ENCODE results near the gene AIFM3. TPM values are rescaled to one million over a fixed set of nuclear protein-coding genes. Genes with fewer than 3 reads are reported as not detected.

The AIFM3 gene
- polyA plus RNA-seq, 1 experiment, result 0.28 TPM

DNA sequence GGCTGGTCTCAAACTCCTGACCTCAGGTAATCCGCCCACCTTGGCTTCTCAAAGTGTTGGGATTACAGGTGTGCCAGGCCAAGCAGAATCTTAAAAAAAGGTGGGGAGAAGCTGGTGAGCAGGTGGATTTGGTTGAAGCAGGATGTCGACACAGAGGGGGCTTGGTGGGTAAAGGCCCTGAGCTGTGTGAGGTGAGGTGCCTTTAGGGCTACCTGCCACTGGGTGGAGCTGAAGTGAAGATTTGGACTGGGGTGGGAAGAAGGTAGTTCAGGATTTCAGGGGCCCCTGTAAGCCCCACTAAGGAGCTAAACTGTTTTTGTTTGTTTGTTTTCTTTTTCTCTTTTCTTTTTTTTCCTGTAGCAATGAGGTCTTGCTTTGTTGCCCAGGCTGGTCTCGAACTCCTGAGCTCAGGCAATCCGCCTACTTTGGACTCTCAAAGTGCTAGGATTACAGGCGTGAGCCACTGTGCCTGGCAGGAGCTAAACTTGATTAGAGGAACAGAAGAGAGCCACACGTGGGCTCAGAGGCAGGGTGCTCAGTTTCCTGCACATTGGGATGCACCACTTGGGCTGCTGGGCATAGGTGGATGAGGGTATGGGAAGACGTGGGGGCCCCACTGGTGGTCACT is 53.9 kb downstream of the AIFM3 start:
- CTCF ChIA-PET, result interaction anchor here (0.9 to 1.9 kb wide), 4 partner anchors 12 to 81 kb away, joined by 4 to 14 read pairs (median 6); partner anchors contain the start of gene SLC7A4
- H3K36me3 ChIP-seq (ENCODE audit: control insufficient read depth, insufficient read depth, low read length), result no peaks in the 10 kb centered on the region
- no peaks in the 10 kb centered on the region; the same call in 1 of the 2 replicates for H3K27me3 ChIP-seq (ENCODE audit: control insufficient read depth, insufficient read depth, low read length)
- TF ChIP-seq, protein P1, sequence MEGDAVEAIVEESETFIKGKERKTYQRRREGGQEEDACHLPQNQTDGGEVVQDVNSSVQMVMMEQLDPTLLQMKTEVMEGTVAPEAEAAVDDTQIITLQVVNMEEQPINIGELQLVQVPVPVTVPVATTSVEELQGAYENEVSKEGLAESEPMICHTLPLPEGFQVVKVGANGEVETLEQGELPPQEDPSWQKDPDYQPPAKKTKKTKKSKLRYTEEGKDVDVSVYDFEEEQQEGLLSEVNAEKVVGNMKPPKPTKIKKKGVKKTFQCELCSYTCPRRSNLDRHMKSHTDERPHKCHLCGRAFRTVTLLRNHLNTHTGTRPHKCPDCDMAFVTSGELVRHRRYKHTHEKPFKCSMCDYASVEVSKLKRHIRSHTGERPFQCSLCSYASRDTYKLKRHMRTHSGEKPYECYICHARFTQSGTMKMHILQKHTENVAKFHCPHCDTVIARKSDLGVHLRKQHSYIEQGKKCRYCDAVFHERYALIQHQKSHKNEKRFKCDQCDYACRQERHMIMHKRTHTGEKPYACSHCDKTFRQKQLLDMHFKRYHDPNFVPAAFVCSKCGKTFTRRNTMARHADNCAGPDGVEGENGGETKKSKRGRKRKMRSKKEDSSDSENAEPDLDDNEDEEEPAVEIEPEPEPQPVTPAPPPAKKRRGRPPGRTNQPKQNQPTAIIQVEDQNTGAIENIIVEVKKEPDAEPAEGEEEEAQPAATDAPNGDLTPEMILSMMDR (IDR thresholded peaks at IDR 0.05; ENCODE audit: insufficient read depth, low read depth, low read length), result peak; percentile 53
- no peak overlapping the region for H3K4me3 ChIP-seq (ENCODE audit: low read depth, low read length)
- POLR2A ChIA-PET, result no interaction called here
- DNase-seq (ENCODE audit: low read depth), result no peak

DNA sequence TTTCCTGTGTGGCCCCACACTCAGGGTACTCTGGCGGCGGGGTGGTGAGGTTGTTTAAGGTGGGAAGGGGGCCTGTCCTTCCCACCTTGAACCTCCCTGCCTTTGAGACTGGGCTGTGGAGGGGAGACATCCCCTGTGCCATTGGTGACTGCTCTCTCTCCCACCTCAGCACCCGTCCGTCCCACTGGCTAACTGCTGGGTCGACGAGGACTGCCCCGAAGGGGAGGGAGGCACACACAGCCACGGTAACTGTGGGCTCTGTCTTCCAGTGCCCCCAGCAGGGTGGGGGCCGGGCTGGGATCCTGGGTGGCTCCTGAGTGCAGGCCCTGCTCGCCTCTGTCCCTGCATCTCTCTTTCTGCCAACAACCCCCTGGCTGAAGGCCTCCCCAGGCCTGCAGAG is 55.5 kb downstream of the AIFM3 start:
- Histone ChIP-seq H3K27me3 (ENCODE audit: control insufficient read depth, insufficient read depth, low read length) (no peaks in the 10 kb centered on the region), H3K36me3 (ENCODE audit: control insufficient read depth, insufficient read depth, low read length) (no peaks in the 10 kb centered on the region), H3K4me3 (ENCODE audit: low read depth, low read length) (no peak overlapping the region)
- DNase-seq (ENCODE audit: low read depth), result no peak
- ChIA-PET POLR2A (no interaction called here), CTCF (no interaction called here)
- TF ChIP-seq, protein P1 (IDR thresholded peaks at IDR 0.05; ENCODE audit: insufficient read depth, low read depth, low read length), result no peak

DNA sequence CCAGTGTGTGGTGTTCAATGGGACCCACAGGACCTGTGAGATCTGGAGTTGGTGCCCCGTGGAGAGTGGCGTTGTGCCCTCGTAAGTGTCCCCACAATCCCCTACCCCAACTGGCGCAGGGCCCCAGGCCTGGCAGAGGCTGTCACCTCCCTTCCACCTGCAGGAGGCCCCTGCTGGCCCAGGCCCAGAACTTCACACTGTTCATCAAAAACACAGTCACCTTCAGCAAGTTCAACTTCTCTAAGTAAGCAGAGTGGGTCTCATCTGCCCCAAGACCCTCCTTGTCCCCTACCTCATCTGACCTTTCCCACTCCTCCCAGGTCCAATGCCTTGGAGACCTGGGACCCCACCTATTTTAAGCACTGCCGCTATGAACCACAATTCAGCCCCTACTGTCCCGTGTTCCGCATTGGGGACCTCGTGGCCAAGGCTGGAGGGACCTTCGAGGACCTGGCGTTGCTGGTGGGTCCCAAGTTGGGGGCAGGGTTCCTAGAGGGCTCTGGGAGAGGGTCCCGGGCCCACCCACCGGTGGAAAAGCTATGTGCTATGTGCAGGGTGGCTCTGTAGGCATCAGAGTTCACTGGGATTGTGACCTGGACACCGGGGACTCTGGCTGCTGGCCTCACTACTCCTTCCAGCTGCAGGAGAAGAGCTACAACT is 56.0 kb downstream of the AIFM3 start:
- Histone ChIP-seq H3K27me3 (ENCODE audit: control insufficient read depth, insufficient read depth, low read length) (no peaks in the 10 kb centered on the region), H3K36me3 (ENCODE audit: control insufficient read depth, insufficient read depth, low read length) (no peaks in the 10 kb centered on the region), H3K4me3 (ENCODE audit: low read depth, low read length) (no peak overlapping the region)
- POLR2A ChIA-PET, result no interaction called here
- no peak for DNase-seq (ENCODE audit: low read depth)
- TF ChIP-seq, protein P1 (IDR thresholded peaks at IDR 0.05; ENCODE audit: insufficient read depth, low read depth, low read length), result no peak
- CTCF ChIA-PET, result interaction anchor here (0.7 to 1.0 kb wide), 2 partner anchors 15 to 80 kb away, joined by 3 to 4 read pairs; no protein-coding TSS in a partner anchor

DNA sequence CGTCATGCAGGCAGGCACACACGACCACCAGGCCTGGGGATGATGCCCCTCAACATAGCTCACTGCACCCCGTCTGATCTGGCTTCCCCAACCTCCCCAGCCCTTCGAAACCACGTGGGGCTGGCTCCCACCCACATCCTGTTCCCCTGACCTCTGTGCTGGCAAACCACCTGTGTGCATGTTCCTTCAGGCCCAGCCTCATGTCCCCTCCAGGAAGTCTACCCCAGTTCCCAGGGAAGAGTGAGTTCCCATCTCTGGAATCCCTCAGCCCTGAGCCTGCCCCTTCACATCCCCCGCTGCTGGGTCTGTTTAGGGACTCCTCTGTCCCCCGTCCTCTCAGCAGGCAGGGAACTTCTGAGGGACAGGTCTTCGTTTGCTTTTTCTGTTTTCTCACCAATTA is 58.2 kb downstream of the AIFM3 start:
- DNase-seq (ENCODE audit: low read depth), result no peak
- CTCF ChIA-PET, result no interaction called here

More for the DNA sequence above, 58.2 kb downstream of the AIFM3 start:
- Histone ChIP-seq H3K4me3 (ENCODE audit: low read depth, low read length) (no peak overlapping the region), H3K27me3 (ENCODE audit: control insufficient read depth, insufficient read depth, low read length) (no peaks in the 10 kb centered on the region), H3K36me3 (ENCODE audit: control insufficient read depth, insufficient read depth, low read length) (no peaks in the 10 kb centered on the region)
- POLR2A ChIA-PET, result no interaction called here
- TF ChIP-seq, protein P1 (IDR thresholded peaks at IDR 0.05; ENCODE audit: insufficient read depth, low read depth, low read length), result no peak
